GM18868 (cell line): Measurements from ENCODE around the gene CTAGE9.
"Not testable (repeated sequence)": the region's sequence is repeated elsewhere in the genome, so short reads cannot be mapped to it uniquely, and the experiment has no call there.

Experiments used
- ATAC-seq: cut with Tn5 transposase; IDR thresholded peaks from one replicate; pipeline ENCODE4 v1.9.1; 2021; ENCODE audit warnings: mild to moderate bottlenecking, moderate library complexity; ENCODE audit not compliant: unreplicated experiment

CTAGE9 gene, protein sequence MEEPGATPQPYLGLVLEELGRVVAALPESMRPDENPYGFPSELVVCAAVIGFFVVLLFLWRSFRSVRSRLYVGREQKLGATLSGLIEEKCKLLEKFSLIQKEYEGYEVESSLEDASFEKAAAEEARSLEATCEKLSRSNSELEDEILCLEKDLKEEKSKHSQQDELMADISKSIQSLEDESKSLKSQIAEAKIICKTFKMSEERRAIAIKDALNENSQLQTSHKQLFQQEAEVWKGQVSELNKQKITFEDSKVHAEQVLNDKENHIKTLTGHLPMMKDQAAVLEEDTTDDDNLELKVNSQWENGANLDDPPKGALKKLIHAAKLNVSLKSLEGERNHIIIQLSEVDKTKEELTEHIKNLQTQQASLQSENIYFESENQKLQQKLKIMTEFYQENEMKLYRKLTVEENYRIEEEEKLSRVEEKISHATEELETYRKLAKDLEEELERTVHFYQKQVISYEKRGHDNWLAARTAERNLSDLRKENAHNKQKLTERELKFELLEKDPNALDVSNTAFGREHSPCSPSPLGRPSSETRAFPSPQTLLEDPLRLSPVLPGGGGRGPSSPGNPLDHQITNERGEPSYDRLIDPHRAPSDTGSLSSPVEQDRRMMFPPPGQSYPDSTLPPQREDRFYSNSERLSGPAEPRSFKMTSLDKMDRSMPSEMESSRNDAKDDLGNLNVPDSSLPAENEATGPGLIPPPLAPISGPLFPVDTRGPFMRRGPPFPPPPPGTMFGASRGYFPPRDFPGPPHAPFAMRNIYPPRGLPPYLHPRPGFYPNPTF

DNA sequence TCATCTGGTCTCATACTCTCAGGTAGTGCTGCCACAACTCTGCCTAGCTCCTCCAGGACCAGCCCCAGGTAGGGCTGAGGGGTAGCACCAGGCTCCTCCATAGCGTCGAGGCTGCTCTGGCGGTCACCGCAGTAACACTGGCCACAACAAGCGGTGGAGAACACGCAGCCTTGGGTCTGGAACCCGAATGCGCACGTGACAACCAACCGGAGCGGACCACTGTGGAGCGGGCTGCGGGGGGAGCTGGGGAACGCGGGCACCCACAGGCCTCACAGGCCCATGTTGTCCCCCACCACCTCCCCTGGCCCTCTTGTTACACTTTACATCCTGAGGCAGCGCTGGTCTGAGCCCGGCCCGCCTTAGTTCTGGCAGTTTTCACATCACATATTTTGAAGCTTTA is at the start of gene CTAGE9:
CTAGE9 (minus strand) TSS at position 101 of the 400 bp plus-strand sequence; CDS start at position 101, 0 bp downstream.
- not testable (repeated sequence) for ATAC-seq

DNA sequence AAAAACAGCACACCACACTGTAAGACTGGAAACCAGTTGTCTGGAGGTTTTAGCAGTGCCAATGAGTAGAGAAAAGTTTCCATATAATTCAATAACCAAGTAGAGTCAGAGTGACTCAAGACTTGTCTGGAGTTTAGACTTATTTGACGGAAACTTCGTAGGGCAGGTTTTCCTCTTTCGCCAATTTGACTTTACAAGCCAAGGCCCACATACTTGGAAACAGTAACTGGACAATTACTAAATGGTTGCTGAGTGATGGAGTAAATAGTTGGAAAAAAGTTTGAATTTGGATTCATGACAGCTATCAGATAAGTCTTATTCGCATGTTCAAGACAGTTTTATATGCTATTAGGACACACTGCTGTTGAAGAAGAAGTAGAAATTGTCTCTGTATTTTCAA is 48.1 kb upstream of the CTAGE9 start:
- no peak for ATAC-seq

DNA sequence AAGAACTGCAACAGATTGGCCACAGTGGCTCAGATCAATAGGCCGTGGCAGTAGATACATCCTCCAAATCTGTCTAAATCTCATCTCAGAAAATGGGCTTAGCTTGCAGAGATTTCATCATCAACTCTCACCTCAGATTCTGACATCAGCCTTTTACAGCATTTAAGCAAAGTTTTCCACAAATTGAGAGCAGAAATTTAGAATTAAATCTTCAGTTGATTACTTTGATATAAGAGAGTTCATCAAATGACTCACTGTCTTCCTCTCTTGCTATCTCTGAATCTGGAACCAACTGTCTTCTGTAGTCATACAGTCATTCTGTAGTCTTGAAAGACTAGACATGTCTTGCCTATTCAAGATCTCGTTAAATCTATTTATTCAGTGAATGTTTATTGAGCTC is 45.2 kb upstream of the CTAGE9 start:
- no peak for ATAC-seq

DNA sequence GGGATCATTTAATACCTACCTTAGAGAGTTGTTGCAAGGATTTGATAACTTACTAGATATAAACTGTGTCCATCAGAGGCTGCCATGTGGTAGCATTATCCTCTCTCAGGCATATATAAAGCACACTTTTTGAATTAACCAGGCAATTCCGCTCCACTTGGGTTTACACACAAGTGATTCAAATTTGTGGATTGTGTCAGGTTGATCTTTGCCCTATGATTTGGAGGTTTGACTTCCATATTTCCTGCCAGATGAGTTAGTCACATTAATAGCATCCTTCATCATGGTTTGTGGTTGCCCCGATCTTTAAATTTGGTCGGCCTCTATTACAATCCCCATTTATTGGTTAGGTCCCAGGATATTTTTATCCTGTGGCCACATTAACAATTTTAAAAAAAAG is 44.8 kb upstream of the CTAGE9 start:
- ATAC-seq = no peak

DNA sequence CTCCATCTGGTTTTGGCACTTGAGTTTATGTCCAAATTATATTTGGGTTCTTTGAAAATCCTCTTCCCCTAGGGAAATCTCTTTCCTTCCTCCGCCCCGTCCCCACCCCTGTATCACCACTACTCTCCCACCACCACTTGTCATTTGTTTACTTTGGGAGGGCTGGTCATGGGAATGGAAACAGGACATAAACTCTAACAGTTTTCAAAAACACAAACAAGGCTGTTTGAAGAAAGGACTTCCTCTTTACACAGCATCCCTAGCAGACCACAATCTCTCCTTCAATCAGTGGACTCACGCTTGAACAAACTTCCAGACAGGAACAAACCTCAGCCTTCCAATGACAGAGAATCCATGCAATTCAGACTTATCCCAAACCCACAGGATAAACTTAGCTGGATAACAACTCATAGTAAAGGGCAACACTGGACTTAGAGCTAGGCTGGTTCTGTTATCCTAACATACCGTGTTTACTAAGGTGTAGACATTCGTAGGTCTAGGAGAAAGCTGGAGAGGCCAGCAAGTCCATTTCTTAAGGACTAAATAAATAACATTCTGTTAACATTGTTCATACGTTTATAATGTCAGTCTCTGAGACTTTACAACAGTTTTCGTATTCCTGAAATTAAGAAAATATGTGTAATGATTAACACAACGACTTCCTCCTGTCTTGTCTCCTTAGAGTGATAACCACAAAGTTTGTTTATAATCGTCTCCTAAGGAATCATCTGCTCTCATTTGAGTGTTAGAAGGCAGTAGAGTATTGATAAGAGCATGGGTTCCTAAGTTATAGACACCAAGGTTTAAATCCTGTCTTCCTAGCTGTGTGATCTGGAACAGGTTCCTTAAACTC is 44.1 kb upstream of the CTAGE9 start:
- no peak for ATAC-seq

DNA sequence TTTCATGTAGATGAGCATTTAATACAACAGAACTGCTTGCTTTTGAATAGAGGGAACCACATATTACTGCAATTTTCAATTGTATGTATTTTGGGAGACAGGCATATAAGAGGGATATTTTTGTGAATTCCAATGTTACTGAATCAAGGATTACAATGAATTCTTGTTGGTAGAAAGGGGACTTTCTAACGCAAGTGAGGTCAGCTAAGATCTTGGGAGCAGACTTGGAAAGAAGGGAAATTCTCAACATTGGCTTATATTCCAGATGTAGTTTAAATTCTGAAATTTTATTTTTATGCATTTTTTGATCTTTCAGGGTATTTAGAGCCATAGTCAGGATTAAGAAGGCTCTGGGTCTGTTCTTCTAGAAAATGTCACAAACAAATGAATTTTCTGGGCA is 43.3 kb upstream of the CTAGE9 start:
- no peak for ATAC-seq

DNA sequence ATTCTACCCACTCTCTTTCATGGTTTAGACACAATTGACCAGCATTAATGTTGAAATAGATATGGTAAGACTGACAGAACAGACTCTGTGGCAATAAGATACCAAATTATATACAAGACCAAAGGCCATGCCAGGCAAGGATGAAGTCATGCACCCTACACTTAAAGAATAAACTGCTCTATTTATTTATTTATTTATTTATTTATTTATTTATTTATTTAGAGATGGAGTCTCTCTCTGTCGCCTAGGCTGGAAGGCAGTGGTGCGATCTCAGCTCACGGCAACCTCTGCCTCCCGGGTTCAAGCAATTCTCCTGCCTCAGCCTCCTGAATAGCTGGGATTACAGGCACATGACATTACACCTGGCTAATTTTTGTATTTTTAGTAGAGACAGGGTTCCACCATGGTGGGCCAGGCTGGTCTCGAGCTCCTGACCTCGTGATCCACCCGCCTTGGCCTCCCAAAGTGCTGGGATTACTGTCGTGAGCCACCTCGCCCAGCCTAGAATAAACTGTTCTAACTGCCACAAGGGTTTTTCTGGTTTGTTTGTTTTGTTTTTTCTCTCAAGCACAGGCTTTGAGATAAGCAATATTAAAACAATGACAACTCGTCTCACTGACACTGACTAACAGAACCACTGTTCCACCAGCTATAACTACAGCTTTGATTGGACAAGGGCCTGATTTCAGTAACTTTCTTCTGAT is 40.3 kb upstream of the CTAGE9 start:
- ATAC-seq = not testable (repeated sequence)

DNA sequence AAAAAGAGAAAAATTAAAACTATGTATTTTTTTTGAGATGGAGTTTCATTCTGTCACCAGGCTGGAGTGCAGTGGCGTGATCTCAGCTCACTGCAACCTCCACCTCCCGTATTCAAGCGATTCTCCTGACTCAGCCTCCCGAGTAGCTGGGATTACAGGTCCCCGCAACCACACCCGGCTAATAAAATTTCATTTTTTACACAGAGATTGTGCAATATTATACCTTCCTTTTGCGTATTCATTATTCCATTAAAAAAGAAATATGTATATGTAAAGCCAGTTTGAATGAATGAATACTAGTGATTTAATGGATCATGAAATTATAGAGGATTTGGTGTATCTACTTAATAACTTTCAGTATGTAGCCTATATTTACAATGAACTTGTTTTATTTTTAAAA is 38.2 kb upstream of the CTAGE9 start:
- no peak for ATAC-seq

DNA sequence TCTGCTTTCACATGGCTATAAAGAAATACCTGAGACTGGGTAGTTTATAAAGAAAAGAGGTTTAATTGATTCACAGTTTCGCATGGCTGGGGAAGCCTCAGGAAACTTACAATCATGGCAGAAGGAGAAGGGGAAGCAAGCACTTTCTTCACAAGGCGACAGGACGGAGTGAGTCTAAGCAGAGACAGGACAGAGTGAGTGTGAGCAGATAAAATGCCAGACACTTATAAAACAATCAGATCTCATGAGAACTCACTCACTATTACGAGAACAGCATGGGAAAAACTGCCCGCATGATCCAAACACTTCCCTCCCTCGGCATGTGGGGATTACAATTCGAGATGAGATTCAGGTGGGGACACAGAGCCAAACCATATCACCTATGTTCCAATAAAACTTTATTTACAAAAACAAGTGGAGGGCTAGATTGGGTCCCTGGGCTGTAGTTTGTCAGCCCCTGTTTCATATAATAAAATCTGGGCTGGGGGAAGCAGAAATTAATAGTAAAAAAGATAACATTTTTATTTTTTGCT is 37.1 kb upstream of the CTAGE9 start:
- no peak for ATAC-seq

DNA sequence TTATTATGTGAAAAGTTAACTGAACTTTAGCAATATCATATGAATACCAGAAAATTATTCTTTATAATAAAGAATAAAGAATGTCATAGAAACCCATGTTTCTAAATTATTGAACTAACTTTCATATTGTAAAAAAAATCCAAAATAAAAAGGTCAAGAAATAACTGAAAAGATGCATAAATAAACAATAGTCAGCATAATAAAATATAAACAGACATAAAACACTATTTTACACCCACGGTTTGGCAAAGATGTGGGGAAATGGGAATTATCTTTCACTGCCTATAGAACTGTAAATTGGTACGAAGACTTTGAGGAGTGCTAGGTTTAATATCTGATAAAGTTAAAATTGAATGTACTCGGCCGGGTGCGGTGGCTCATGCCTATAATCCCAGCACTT is 34.7 kb upstream of the CTAGE9 start:
- ATAC-seq = no peak

DNA sequence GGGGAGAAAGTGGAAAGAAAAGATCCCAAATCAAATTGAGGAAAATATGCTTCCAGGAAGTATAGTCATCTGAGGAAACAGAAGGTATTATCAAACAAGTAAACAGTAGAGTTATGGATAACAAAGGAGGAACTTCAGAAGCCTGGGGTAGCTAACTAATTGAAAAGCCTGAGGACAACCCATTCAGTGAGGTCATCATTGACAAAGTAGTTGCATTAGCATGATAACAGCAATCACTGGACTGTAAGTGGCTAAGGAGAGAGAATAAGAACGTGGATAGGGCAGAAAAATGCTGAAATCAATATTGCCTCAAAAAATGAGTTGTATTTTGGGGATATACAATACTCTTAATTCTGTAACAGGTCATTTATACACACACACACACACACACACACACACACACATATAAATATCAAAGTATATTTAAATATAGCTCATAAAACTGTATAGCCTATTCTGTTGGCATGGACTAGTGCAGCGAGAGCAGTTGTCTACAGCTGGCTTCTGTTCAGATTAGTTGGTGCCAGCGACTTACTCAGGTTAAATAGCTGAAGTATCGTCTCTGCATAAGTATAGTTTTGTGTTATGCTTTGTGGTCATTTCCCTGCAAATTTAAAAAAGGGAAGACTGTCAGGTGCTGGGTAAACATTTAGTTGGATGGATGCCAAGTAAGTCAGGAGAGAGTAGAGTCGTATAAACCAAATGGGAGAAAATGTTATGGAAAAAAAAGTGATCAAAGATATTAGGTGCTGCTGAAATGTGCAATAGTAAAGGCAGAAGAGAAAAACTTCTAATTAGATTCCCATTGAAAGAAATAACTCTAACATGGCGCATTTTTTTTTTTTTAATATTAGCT is 33.8 kb upstream of the CTAGE9 start:
- no peak for ATAC-seq

DNA sequence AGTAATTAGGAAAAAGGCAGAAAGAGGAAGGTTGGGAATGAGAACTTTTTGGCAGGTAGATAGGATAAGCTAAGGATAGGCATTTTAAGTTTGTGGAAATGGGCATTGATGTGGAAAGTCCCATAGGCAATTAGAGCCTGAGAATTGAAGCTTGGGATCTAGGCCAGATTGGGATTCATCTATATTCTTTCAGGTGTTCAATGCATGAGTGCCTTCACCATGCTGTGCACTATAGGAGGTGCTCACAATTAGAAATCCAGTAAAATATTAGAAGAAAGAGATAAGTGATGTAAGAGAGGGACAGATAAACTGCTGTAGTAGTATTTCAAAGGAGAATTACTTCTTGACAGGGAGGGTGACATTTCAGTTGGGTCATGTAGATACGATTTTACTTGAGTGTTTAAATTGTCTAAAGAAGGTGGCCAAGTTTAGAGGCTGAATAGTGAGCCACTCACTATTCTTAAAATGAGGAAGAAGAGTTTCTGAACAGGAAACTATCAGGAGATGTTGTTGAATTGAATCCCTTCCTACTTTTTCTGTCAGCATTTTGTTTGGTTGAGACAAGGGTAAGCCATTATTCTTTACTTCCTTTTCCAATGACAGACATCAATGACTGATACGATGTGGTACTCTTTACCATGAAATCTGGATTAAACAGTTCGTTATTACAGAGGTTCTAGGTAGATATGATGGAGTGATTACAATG is 31.0 kb upstream of the CTAGE9 start:
- ATAC-seq = no peak

DNA sequence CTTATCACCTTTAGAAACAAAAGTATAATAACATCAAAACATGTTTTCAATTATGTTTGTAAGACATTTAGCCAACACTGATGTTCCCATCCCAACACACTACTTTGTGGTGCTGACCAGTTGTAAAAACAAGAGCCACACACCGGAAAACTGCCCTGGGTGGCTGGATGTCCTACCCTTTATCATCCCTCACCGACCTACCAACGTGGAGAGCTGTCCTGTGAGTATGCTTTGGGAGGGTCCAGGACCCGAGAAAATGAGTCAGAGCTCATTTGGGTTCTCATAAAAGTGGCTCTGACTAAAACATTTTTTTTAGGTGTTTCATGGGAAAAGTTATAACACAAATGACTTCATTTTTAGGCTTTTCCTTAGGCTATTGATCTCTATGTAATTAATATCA is 29.3 kb upstream of the CTAGE9 start:
- ATAC-seq = no peak

DNA sequence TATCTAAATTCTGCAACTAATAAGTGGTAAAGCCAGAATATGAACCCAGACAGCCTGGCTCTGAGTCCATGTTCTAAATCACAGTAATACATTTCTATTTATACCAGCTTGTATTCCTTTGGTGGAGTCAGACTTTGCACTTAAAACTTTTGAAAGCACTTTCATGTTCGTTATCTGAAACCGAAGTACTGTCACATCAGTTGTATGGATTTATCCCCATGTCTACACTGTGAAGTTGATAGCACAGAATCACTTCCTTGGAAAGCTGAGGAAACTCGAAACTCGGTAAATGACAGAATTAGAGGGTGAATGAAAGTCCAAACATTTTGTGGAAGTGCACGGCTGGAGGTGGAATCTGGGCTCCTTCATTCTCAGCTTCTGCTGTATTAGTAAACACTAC is 28.3 kb upstream of the CTAGE9 start:
- ATAC-seq = no peak

DNA sequence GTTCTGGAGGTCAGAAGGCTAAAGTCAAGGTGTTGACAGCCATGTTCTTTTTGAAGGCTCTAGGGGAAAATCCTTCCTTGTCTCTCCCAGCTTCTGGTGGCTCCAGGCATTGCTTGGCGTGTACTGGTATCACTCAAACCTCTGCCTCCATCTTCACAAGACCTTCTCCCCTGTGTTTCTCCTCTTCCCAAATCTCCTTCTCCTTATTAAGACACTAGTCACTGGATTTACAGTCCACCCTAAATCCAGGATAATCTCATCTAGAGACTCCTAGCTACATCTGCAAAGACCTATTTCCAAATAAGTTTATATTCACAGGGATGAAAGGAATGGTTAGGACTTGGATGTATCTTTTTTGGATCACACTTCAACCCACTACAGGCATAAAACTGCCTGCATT is 26.0 kb upstream of the CTAGE9 start:
- no peak for ATAC-seq

DNA sequence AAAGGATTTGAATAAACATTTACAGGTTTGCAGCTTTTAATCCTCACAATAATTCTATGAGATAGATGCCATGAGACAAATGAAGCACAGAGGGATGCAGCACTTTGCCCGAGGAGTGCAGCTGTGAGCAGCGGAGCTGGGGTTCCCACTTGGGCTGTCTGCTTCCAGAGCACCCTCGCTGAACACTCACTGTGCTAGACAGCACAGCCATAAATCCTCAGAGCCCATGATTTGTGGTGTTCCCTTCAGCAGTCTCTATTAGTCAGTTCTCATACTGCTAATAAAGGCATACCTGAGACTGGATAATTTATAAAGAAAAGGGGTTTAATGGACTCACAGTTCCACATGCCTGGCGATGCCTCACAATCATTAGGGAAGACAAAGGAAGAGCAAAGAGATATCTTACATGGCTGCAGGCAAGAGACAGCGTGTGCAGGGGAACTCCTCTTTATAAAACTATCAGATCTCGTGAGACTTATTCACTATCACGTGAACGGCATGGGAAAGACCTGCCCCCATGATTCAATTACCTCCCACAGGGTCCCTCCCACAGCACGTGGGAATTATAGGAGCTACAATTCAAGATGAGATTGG is 25.3 kb upstream of the CTAGE9 start:
- ATAC-seq = no peak

DNA sequence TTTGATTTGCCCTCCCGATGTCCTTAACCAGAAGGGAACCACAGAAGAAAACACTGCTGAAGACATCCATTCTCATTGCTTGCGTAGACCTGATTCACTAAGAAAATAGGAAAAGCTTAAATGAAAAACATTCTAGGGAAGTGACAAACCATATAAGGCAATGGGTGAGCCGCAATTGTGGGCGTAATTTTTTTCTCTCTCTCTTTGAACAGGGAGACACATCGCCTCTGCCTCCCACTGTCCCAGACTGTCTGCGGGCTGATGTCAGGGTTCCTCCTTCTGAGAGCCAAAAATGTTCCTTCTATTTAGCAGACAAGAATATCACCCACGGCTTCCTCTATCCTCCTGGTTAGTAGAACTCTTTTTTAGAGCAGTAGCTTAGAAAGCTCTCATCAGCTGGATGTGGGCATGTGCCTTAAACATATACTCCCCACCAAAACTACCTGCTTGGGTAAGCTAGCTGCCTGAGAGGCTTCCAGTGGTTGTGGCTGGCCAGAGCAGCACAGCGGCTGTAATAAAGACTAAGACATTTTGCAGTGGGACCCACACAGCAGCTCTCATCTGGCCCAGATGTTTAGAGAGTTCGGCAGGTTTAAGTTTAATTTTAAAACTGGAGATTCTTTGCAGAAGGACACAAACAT is 22.7 kb upstream of the CTAGE9 start:
- no peak for ATAC-seq

DNA sequence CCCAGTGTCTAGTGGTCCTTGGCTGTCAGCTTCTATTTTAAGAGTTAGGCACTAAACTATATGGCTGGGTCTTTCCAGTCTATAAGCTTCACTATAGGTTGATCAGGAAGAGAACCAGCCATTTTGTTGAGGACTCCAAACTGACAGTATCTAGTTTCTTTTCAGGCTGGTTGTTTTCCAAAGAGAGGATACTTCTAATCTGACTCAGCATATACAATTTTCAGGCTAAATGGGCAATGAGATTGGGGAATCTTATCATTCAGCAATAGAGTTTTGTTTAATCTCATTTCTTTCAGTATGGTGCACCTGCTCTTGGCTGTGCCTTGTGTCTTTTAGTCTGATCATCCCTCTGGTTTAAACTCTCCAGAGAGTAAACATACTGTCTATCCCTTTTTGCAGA is 20.4 kb upstream of the CTAGE9 start:
- ATAC-seq = no peak
